CD4-positive, alpha-beta T cell treated with Interleukin-1 beta for 1 hour (primary cell): ENCODE measurements around the gene SMARCAL1.
"Not testable (repeated sequence)": the region's sequence is repeated elsewhere in the genome, so short reads cannot be mapped to it uniquely, and the experiment has no call there.

Source experiments
- DNase-seq, 2 donors: peaks; one replicate each; pipeline ENCODE4 v3.0.0-alpha.2; 2020 to 2022

Gene SMARCAL1

GRCh38 chr2:216502381-216503158 is 90.3 kb downstream of the SMARCAL1 start:
- DNase-seq: no peak

- no peak for DNase-seq
These were observed 90.9 kb downstream of the SMARCAL1 start for GRCh38 chr2:216503159-216503629.

- no peak for DNase-seq
These were observed 91.6 kb downstream of the SMARCAL1 start for GRCh38 chr2:216503697-216504375.

GRCh38 chr2:216504376-216504762 is 92.1 kb downstream of the SMARCAL1 start:
- DNase-seq: no peak

DNA sequence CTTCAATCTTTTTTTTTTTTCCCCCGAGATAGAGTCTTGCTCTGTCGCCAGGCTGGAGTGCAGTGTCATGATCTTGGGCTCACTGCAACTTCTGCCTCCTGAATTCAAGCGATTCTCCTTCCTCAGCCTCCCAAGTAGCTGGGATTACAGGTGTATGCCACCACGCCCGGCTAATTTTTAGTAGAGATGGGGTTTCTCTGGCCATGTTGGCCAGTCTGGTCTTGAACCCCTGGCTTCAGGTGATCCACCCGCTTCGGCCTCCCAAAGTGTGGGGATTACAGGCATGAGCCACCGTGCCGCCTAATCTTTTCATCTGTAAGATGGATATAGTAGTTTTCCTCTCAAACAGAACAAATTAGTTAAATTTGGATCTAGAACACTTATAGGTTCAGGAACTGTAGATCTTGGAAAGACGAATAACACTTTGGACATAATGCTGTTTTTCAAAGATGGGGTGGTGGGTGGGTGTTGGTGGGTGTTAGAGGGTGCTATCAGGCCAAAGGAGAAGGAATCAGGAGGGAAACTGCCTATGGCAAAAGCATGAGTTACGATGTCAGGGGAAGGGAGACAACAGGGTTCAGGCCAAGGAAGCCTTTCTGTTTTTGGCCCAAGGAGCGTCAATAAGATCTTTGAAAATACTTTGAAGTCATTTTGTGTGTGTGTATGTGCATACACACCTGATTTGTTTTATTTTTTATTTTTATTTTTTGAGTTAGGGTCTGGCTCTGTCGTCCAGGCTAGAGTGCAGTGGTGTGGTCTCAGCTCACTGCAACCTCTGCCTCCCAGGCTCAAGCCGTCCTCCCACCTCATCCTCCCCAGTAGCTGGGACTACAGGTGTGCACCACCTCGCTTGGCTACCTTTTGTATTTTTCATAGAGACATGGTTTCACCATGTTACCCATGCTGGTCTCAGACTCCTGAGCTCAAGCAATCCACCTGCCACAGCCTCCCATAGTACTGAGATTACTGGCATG is 93.1 kb downstream of the SMARCAL1 start:
- DNase-seq: no peak

DNA sequence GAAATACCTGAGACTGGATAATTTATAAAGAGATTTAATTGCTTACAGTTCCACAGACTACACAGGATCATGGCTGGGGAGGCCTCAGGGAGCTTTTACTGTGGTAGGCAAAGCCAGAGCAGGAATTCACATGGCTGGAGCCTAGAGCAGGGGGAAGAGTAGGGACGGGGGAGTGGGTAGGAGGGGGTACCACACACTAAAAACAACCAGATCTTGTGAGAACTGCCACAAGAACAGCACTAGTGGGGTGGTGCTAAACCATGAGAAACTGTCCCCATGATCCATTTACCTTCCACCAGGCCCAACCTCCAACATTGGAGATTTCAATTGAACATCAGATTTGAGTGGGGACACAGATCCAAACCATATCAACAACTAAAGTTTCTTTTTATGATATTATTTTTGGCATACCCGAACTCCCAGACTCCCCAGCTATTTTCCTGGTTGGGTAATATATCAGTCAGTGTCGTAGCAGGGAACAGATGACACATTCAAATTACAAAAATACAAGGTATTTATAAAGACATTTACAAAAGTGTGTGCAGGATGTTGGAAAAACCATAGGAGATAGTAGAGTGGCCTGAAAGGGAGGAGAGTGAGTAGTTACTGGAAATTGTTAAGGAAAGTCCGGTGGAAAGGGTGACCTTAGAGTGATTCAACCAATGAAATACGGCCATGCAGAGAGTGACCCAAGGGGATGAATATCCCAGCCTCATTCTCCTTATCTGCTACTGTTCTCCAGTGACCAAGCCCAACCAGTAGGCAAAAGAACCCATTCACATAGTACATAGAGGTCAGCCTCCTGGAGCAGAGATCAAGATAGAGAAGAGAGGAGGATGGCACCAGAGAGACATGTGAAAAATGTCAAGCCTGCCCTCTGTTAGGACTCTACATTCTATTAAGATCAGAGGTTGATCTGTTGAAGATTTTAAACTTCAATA is 95.2 kb downstream of the SMARCAL1 start:
- DNase-seq: no peak

DNA sequence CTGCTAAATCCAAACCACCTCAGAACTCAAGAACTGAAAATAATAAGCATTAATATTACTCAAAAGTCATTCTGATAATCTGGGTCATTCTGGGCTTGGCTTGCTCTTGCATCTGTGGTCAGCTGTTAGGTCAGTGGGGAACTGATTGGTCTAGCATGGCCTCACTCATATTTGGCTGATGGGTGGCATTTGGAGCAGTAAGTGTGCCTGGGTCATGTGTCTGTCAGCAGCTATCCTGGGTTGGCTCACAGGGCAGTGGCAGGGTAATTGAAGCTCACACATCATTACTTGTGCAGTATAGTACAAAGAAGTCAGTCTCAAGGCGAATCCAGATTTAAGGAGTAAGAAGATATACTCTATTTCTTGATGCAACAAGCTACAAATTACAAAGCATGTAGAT is 95.9 kb downstream of the SMARCAL1 start:
- no peak for DNase-seq

- no peak for DNase-seq
These were observed 104.6 kb downstream of the SMARCAL1 start for GRCh38 chr2:216516730-216517350.

DNA sequence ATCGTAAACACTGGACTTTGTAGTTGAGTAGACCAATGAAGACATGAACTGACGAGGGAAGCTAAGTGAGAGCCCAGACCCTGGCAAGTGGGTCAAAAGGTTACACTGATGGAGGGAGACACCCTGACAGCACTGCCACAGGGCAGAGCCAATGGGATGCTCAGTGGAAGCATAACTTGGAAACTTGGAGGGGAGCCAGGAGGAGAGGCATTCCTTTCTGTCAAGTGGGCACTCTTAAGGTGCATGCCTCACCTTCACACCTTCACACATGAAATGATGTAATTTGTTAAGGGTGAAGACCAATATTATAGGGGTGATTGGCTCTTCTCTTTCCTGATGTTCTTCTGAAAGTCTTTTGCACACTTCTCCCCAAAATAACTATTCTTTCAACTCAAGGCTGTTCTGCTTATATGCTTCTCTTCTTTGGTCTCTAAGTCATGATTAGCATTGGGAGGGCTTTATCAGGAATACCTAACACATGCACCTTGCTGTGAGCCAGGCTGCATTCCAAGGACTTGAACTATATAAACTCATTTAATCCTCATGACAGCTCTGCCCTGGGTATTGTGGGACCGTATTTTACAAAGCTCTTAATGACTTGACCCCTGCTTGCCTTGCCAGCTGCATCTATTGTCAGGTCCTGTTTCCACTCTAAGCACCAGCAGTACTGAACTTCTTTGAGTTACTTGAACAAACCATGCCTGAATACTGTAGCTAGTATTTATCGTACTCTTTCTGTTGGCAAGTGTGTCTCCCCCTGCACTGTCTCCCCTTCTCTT is 105.4 kb downstream of the SMARCAL1 start:
- no peak for DNase-seq

DNA sequence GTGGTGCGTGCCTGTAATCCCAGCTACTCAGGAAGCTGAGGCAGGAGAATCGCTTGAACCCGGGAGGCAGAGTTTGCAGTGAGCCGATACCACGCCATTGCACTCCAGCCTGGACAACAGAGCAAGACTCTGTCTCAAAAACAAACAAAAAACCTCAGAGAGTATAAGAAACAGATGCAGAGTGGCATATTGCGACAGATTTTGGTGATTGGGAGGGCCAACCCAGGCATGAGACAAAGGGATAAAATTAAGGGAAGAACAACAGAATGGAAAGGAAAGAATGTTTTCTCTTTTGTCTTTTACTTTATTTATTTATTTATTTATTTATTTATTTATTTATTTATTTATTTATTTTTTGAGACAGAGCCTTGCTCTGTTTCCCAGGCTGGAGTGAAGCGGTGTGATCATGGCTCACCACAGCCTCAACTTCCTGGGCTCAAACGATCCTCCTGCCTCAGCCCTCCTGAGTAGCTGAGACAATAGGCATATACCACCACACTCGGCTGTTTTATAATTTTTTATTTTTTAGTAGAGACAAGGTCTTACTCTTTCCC is 106.4 kb downstream of the SMARCAL1 start:
- DNase-seq: not testable (repeated sequence)

DNA sequence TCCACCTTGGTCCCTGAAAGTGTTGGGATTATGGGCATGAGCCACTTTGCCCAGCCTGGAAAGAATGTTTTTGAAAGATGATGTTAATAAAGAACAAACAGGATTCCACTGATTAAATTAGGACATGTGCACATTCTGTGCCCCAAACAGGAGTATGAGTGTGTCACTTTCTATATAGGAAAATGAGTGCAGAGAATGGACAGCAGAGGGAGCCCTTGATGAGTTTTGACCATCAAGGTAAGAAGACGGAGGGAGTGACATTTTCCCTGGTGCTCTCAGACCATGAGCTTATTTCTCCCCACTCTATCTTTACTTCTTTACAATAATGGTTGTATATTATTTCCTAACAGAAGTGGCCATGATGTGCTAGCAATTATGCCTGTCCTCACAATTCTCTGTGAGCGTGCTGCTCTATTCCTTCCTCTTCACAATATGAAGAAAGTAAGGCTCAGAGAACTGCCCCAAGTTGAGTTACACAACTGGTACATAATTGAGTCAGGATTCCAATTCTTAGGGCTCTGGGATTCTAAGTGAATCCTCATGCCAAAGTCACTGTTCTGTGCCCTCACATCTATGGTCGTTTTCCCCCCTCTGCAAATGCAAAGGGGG is 107.0 kb downstream of the SMARCAL1 start:
- peak; percentile 31 to 57 for DNase-seq

- no peak for DNase-seq
These were observed 107.8 kb downstream of the SMARCAL1 start for GRCh38 chr2:216520112-216520511.

DNA sequence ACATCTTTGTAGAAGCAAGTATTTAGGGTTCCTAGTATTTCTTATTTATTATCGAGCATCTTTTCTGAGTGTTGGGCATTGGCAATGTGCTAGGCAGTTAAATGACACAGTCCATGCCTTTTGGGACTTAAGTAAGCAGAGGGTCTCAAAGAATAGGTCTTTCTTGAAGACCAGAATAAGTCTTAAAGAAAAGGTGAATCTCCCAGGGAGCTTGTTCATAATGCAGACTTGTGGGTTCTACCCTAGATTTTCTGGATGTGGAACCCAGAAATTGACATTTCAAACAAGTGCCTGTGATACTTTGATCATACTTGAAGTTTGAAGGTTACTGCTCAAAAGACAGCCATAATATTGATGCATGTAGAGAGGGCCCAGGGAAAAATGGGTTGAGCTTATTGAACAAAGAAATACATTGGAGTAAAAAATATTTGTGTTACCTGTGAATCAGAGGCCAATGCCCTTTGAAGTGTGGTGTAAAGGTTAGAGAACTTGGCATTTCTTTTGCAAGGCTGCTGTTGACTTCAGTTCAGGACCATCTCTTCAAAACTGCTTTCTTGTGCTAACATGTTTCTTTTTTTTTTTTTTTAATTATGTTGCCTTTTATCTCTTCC is 110.7 kb downstream of the SMARCAL1 start:
- no peak for DNase-seq

DNA sequence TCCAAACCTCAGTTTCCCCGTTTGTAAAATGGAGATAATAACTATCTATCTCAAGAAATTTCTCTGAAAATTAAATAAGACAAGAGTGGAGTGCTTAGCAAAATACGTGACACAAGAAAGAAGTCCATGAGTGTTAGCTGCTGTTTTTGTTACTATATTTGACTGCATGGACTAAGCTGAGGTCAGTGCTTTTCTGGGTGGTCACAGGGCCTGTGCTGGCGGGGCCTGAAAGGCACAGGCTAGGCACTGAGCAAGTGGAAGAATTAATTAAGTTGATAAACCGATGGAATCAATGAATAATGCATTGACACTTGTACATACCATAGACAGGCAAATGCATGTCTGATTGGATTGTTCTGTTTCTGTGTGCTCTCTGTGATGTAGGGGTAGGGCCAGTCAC is 113.7 kb downstream of the SMARCAL1 start:
- DNase-seq: no peak

GRCh38 chr2:216526939-216527338 is 114.7 kb downstream of the SMARCAL1 start:
- no peak for DNase-seq

- no peak for DNase-seq
These were observed 115.3 kb downstream of the SMARCAL1 start for GRCh38 chr2:216527600-216527999.

DNA sequence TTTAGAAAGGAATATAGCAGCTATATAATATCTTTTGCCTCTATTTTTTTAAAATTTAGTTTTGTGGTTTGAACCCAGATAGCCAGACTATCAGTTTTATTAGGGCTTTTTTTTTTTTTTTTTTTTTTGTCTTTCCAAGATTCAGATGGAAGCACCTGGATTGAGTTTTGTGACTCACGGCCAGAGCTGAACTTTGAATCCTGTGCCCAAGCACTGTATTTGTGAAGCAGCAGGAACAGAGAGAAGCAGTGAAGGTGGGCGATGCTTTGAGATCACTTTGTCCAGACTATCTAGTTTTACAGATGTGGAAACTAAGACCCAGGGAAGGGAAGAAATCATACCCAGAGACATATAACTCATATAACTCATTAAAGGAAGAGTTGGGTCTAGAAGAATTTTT is 120.3 kb downstream of the SMARCAL1 start:
- no peak for DNase-seq
